ENCODE measurements around the gene ETV7. TPM values are rescaled to one million over a fixed set of nuclear protein-coding genes. Genes with fewer than 3 reads are reported as not detected.

ETV7 gene
- total and polyA plus RNA-seq, 2 donors (not counting 1 experiment from before 2014, with no cell fraction given), result 0.96 to 2.0 TPM

GRCh38 chr6:36368421-36368820 is 19.0 kb downstream of the ETV7 start:
- Histone ChIP-seq H4K20me1 (ENCODE audit: control insufficient read depth, insufficient read depth, low read length, poor library complexity, severe bottlenecking) (no peaks in the 10 kb centered on the region), H3K79me2 (ENCODE audit: control insufficient read depth, insufficient read depth, low read length) (no peaks in the 10 kb centered on the region), H3K9ac (ENCODE audit: low read length) (no peak overlapping the region), H3K9me3 (ENCODE audit: control extremely low read depth in 1 of 3, control insufficient read depth in 2 of 3, insufficient read depth in 1 of 3, low read length in 2 of 3) (no peaks in the 10 kb centered on the region), H3K4me2 (replicated peaks; ENCODE audit: low read depth, low read length, poor library complexity, severe bottlenecking) (no peak overlapping the region), H3K36me3 (replicated peaks in 1 of 2; ENCODE audit: control extremely low read depth in 1 of 2, control insufficient read depth in 1 of 2, extremely low read depth in 1 of 2, insufficient read depth in 2 of 2, low read length in 1 of 2) (no peaks in the 10 kb centered on the region), H3K27me3 (replicated peaks in 1 of 4; ENCODE audit: control extremely low read depth in 1 of 4, control insufficient read depth in 3 of 4, insufficient read depth in 4 of 4, low read length in 3 of 4) (no peaks in the 10 kb centered on the region), H3K27ac (ENCODE audit: low read length in 2 of 2) (no peak overlapping the region), H3K4me1 (ENCODE audit: control insufficient read depth in 2 of 2, insufficient read depth in 2 of 2, low read length in 2 of 2) (peaks cover 4 to 24% of the 10 kb centered on the region in 2 donors), H3K4me3 (ENCODE audit: control extremely low read depth in 1 of 5, extremely low read depth in 1 of 5, insufficient read depth in 1 of 5, low read depth in 2 of 5, low read length in 4 of 5) (no peak overlapping the region), H2AFZ (ENCODE audit: insufficient read depth, low read depth, low read length, poor library complexity, severe bottlenecking) (no peak overlapping the region)
- Mint-ChIP-seq H3K4me1 (peaks cover 12% of the 10 kb centered on the region), H3K27me3 (peaks cover 8% of the 10 kb centered on the region), H3K27ac (no peak overlapping the region), H3K9me3 (ENCODE audit: insufficient read depth) (no peaks in the 10 kb centered on the region), H3K4me3 (no peak overlapping the region)
- ATAC-seq (ENCODE audit: low read depth) (no peak), DNase-seq (no peak)
- CTCF ChIA-PET, result interaction anchor here (0.8 kb wide), 1 partner anchor 27 kb away, joined by 3 read pairs; no protein-coding TSS in a partner anchor
- no CpG with 5 or more reads among the region's 1 CpG for WGBS (ENCODE audit: insufficient coverage)
- intact Hi-C loops (cut with micrococcal nuclease), result no loop called here
- no peak for TF ChIP-seq CTCF (IDR thresholded peaks at IDR 0.05)
- no peak for TF ChIP-seq EZH2 (IDR thresholded peaks at IDR 0.05; ENCODE audit: borderline replicate concordance, insufficient read depth, low read depth, low read length, poor library complexity, severe bottlenecking)
- POLR2A ChIA-PET, result no interaction called here

- intact Hi-C loops (cut with micrococcal nuclease), result no loop called here
- CTCF ChIA-PET, result interaction anchor here (1.0 kb wide), 1 partner anchor 10 kb away, joined by 3 read pairs; no protein-coding TSS in a partner anchor
Measured at GRCh38 chr6:36367743-36368142, 19.7 kb downstream of the ETV7 start.

More at GRCh38 chr6:36367743-36368142, 19.7 kb downstream of the ETV7 start:
- TF ChIP-seq CTCF (IDR thresholded peaks at IDR 0.05) (no peak), EZH2 (IDR thresholded peaks at IDR 0.05; ENCODE audit: borderline replicate concordance, insufficient read depth, low read depth, low read length, poor library complexity, severe bottlenecking) (no peak)
- Mint-ChIP-seq H3K27me3 (peaks cover 6% of the 10 kb centered on the region), H3K4me1 (peaks cover 12% of the 10 kb centered on the region), H3K4me3 (no peak overlapping the region), H3K27ac (no peak overlapping the region), H3K9me3 (ENCODE audit: insufficient read depth) (no peaks in the 10 kb centered on the region)
- H3K4me2 ChIP-seq (replicated peaks; ENCODE audit: low read depth, low read length, poor library complexity, severe bottlenecking), result no peak overlapping the region
- H3K4me1 ChIP-seq (ENCODE audit: control insufficient read depth in 2 of 2, insufficient read depth in 2 of 2, low read length in 2 of 2), result peaks cover 4 to 24% of the 10 kb centered on the region in 2 donors
- H4K20me1 ChIP-seq (ENCODE audit: control insufficient read depth, insufficient read depth, low read length, poor library complexity, severe bottlenecking), result no peaks in the 10 kb centered on the region
- no peaks in the 10 kb centered on the region for H3K79me2 ChIP-seq (ENCODE audit: control insufficient read depth, insufficient read depth, low read length)
- no peaks in the 10 kb centered on the region for H3K9me3 ChIP-seq (ENCODE audit: control extremely low read depth in 1 of 3, control insufficient read depth in 2 of 3, insufficient read depth in 1 of 3, low read length in 2 of 3)
- no CpG with 5 or more reads among the region's 3 CpGs for WGBS (ENCODE audit: insufficient coverage)
- no peak for ATAC-seq (ENCODE audit: low read depth)
- H3K9ac ChIP-seq (ENCODE audit: low read length), result no peak overlapping the region
- POLR2A ChIA-PET, result no interaction called here
- H3K36me3 ChIP-seq (replicated peaks in 1 of 2; ENCODE audit: control extremely low read depth in 1 of 2, control insufficient read depth in 1 of 2, extremely low read depth in 1 of 2, insufficient read depth in 2 of 2, low read length in 1 of 2), result no peaks in the 10 kb centered on the region
- no peak overlapping the region for H3K27ac ChIP-seq (ENCODE audit: low read length in 2 of 2)
- no peak for DNase-seq
- no peaks in the 10 kb centered on the region for H3K27me3 ChIP-seq (replicated peaks in 1 of 4; ENCODE audit: control extremely low read depth in 1 of 4, control insufficient read depth in 3 of 4, insufficient read depth in 4 of 4, low read length in 3 of 4)
- no peak overlapping the region for H3K4me3 ChIP-seq (ENCODE audit: control extremely low read depth in 1 of 5, extremely low read depth in 1 of 5, insufficient read depth in 1 of 5, low read depth in 2 of 5, low read length in 4 of 5)
- H2AFZ ChIP-seq (ENCODE audit: insufficient read depth, low read depth, low read length, poor library complexity, severe bottlenecking), result no peak overlapping the region

Measured in B cell (primary cell).